Ammon's horn (tissue), 1 donor: ENCODE data around the gene KRT15.
A peak's percentile ranks its signal among the peaks of the same experiment; 100 is the strongest.

Source experiments
- DNase-seq: peaks from one replicate; pipeline ENCODE4 v3.0.0-alpha.2; 2016; ENCODE audit warnings: low spot score

Gene KRT15

GRCh38 chr17:41505007-41505808 is 13.5 kb downstream of the KRT15 start, which contains the start of gene KRT13:
Gene KRT13, minus strand, starts transcription at chr17:41505612. Its CDS starts 62 bp downstream, at chr17:41505550.
- DNase-seq: no peak

GRCh38 chr17:41504246-41504977 is 14.3 kb downstream of the KRT15 start:
- DNase-seq: no peak

- no peak for DNase-seq
Observed at GRCh38 chr17:41503202-41503601, 15.5 kb downstream of the KRT15 start.

GRCh38 chr17:41500131-41500911 is 18.4 kb downstream of the KRT15 start:
- DNase-seq: no peak

GRCh38 chr17:41499714-41500113 is 19.0 kb downstream of the KRT15 start:
- no peak for DNase-seq

- DNase-seq: peak; percentile 12
Observed at GRCh38 chr17:41498276-41498675, 20.4 kb downstream of the KRT15 start.

- DNase-seq: peak; percentile 64
Observed at GRCh38 chr17:41496803-41497484, 21.7 kb downstream of the KRT15 start.

- DNase-seq: no peak
Observed at GRCh38 chr17:41494524-41494923, 24.2 kb downstream of the KRT15 start.

- DNase-seq: peak; percentile 22
Observed at GRCh38 chr17:41492771-41493170, 25.9 kb downstream of the KRT15 start.

- DNase-seq: peak; percentile 19
Observed at GRCh38 chr17:41492351-41492750, 26.3 kb downstream of the KRT15 start.

GRCh38 chr17:41491476-41491875 is 27.2 kb downstream of the KRT15 start:
- DNase-seq: no peak

- peak; percentile 14 for DNase-seq
Observed at GRCh38 chr17:41490000-41490990, 28.4 kb downstream of the KRT15 start.

- DNase-seq: no peak
Observed at GRCh38 chr17:41489531-41489930, 29.2 kb downstream of the KRT15 start, which contains the start of gene KRT36. Gene KRT36, minus strand, starts transcription at chr17:41489910. Its CDS starts 46 bp downstream, at chr17:41489864.

- no peak for DNase-seq
Observed at GRCh38 chr17:41486809-41487530, 31.7 kb downstream of the KRT15 start.

- DNase-seq: no peak
Observed at GRCh38 chr17:41486316-41486715, 32.4 kb downstream of the KRT15 start.

GRCh38 chr17:41484920-41485904 is 33.5 kb downstream of the KRT15 start:
- no peak for DNase-seq

GRCh38 chr17:41483991-41484826 is 34.5 kb downstream of the KRT15 start:
- no peak for DNase-seq

GRCh38 chr17:41483531-41483930 is 35.2 kb downstream of the KRT15 start:
- DNase-seq: no peak
